IPS DF 6.9 (cell line): Measurements from ENCODE around the gene ASIC4.

Source experiments
- DNase-seq: peaks from one replicate; pipeline ENCODE4 v3.0.0-alpha.2; 2013; ENCODE audit warnings: low read depth, low spot score
- H3K27ac ChIP-seq: one replicate; pipeline ENCODE4 v1.5.1; 2013; ENCODE audit warnings: low read length, control low read depth
- H3K27me3 ChIP-seq: 2 replicates; pipeline ENCODE4 v1.6.1; 2013; ENCODE audit warnings: mild to moderate bottlenecking, low read length; ENCODE audit not compliant: control insufficient read depth, insufficient read depth
- H3K36me3 ChIP-seq: 2 replicates; pipeline ENCODE4 v1.6.1; 2013; ENCODE audit warnings: low read length; ENCODE audit not compliant: control insufficient read depth, insufficient read depth
- H3K4me1 ChIP-seq: 2 replicates; pipeline ENCODE4 v1.6.1; 2013; ENCODE audit warnings: low read length; ENCODE audit not compliant: control insufficient read depth, insufficient read depth
- H3K4me3 ChIP-seq: 2 replicates; pipeline ENCODE4 v1.5.1; 2013; ENCODE audit warnings: mild to moderate bottlenecking, low read length
- H3K9me3 ChIP-seq: 2 replicates; pipeline ENCODE4 v1.6.1; 2013; ENCODE audit warnings: low read length, inconsistent platforms; ENCODE audit not compliant: control insufficient read depth, insufficient read depth
- WGBS: extraction: QIAGEN DNeasy Blood & Tissue Kit; methylation state at CpG from one replicate; pipeline ENCODE4 v1.1.7; 2013; ENCODE audit warnings: mixed read lengths, missing lambda C conversion rate; ENCODE audit not compliant: insufficient read length, insufficient coverage; 5-methylcytosine and 5-hydroxymethylcytosine counted together

The ASIC4 gene

GRCh38 chr2:219507581-219508443 is 6.5 kb upstream of the ASIC4 start:
- Histone ChIP-seq H3K27ac (no peak overlapping the region), H3K36me3 (peaks cover 10% of the 10 kb centered on the region)
- DNase-seq, result no peak

GRCh38 chr2:219508444-219508734 is 5.9 kb upstream of the ASIC4 start:
- Histone ChIP-seq H3K27me3 (peaks cover 3% of the 10 kb centered on the region; the same call in 1 of the 2 replicates), H3K27ac (no peak overlapping the region), H3K4me1 (peaks cover 35% of the 10 kb centered on the region), H3K9me3 (no peaks in the 10 kb centered on the region), H3K4me3 (no peak overlapping the region), H3K36me3 (peaks cover 9% of the 10 kb centered on the region)
- no peak for DNase-seq
- no CpG with 5 or more reads among the region's 4 CpGs for WGBS

More at GRCh38 chr2:219507581-219508443, 6.5 kb upstream of the ASIC4 start:
- Histone ChIP-seq H3K27me3 (peaks cover 2% of the 10 kb centered on the region; the same call in 1 of the 2 replicates), H3K9me3 (no peaks in the 10 kb centered on the region), H3K4me1 (peaks cover 31% of the 10 kb centered on the region), H3K4me3 (no peak overlapping the region)
- WGBS, result no CpG with 5 or more reads among the region's 8 CpGs

- peaks cover 9% of the 10 kb centered on the region; the same call in 1 of the 2 replicates for H3K27me3 ChIP-seq
- H3K27ac ChIP-seq, result no peak overlapping the region
- no CpG with 5 or more reads among the region's 14 CpGs for WGBS
- peaks cover 37% of the 10 kb centered on the region for H3K4me1 ChIP-seq
- H3K9me3 ChIP-seq, result no peaks in the 10 kb centered on the region
- no peak for DNase-seq
- H3K4me3 ChIP-seq, result no peak overlapping the region
- H3K36me3 ChIP-seq, result peaks cover 2% of the 10 kb centered on the region; the same call in 1 of the 2 replicates
These were observed 5.1 kb upstream of the ASIC4 start for GRCh38 chr2:219508971-219509779.

- no peaks in the 10 kb centered on the region for H3K9me3 ChIP-seq
- no peak for DNase-seq
- WGBS, result no CpG with 5 or more reads among the region's 26 CpGs
- H3K4me1 ChIP-seq, result peaks cover 36% of the 10 kb centered on the region
- no peaks in the 10 kb centered on the region; the same call in 1 of the 2 replicates for H3K36me3 ChIP-seq
- H3K4me3 ChIP-seq, result peak overlapping the region; percentile 12; the same call in 1 of the 2 replicates
- H3K27ac ChIP-seq, result no peak overlapping the region
- H3K27me3 ChIP-seq, result peaks cover 9% of the 10 kb centered on the region; the same call in 1 of the 2 replicates
These were observed 4.3 kb upstream of the ASIC4 start for GRCh38 chr2:219509780-219510511.

GRCh38 chr2:219510512-219511135 is 3.7 kb upstream of the ASIC4 start:
- no peaks in the 10 kb centered on the region for H3K9me3 ChIP-seq
- peaks cover 36% of the 10 kb centered on the region for H3K4me1 ChIP-seq
- no peak overlapping the region for H3K4me3 ChIP-seq
- H3K27me3 ChIP-seq, result peaks cover 12% of the 10 kb centered on the region
- no peak overlapping the region for H3K27ac ChIP-seq
- WGBS, result no CpG with 5 or more reads among the region's 22 CpGs
- H3K36me3 ChIP-seq, result no peaks in the 10 kb centered on the region; the same call in 1 of the 2 replicates
- DNase-seq, result no peak

- no CpG with 5 or more reads among the region's 15 CpGs for WGBS
- DNase-seq, result no peak
- Histone ChIP-seq H3K9me3 (no peaks in the 10 kb centered on the region), H3K4me3 (no peak overlapping the region), H3K36me3 (no peaks in the 10 kb centered on the region; the same call in 1 of the 2 replicates), H3K4me1 (peaks cover 32% of the 10 kb centered on the region), H3K27ac (no peak overlapping the region), H3K27me3 (peaks cover 12% of the 10 kb centered on the region)
These were observed 2.5 kb upstream of the ASIC4 start for GRCh38 chr2:219511547-219512325.

- Histone ChIP-seq H3K9me3 (no peaks in the 10 kb centered on the region), H3K27ac (no peak overlapping the region), H3K27me3 (peaks cover 12% of the 10 kb centered on the region), H3K36me3 (no peaks in the 10 kb centered on the region; the same call in 1 of the 2 replicates), H3K4me1 (peaks cover 25% of the 10 kb centered on the region), H3K4me3 (no peak overlapping the region)
- no peak for DNase-seq
- WGBS, result no CpG with 5 or more reads among the region's 16 CpGs
These were observed 1.6 kb upstream of the ASIC4 start for GRCh38 chr2:219512524-219513216.

GRCh38 chr2:219513787-219514186 is 495 bp upstream of the ASIC4 start:
- H3K4me3 ChIP-seq, result no peak overlapping the region
- WGBS, result no CpG with 5 or more reads among the region's 4 CpGs

GRCh38 chr2:219514836-219515235 is 554 bp downstream of the ASIC4 start:
- Histone ChIP-seq H3K27ac (no peak overlapping the region), H3K27me3 (peaks cover 12% of the 10 kb centered on the region), H3K4me1 (peaks cover 17% of the 10 kb centered on the region), H3K4me3 (no peak overlapping the region), H3K36me3 (no peaks in the 10 kb centered on the region; the same call in 1 of the 2 replicates), H3K9me3 (no peaks in the 10 kb centered on the region)
- no CpG with 5 or more reads among the region's 21 CpGs for WGBS
- DNase-seq, result no peak

More at GRCh38 chr2:219513787-219514186, 495 bp upstream of the ASIC4 start:
- DNase-seq, result no peak
- Histone ChIP-seq H3K4me1 (peaks cover 21% of the 10 kb centered on the region), H3K36me3 (no peaks in the 10 kb centered on the region; the same call in 1 of the 2 replicates), H3K27ac (no peak overlapping the region), H3K9me3 (no peaks in the 10 kb centered on the region), H3K27me3 (peaks cover 12% of the 10 kb centered on the region)
